ENCODE measurements around the gene IL26. TPM values are rescaled to one million over a fixed set of nuclear protein-coding genes. Genes with fewer than 3 reads are reported as not detected.
"Not testable (repeated sequence)": the region's sequence is repeated elsewhere in the genome, so short reads cannot be mapped to it uniquely, and the experiment has no call there.

Gene IL26
- total RNA-seq, 1 donor from 2014 or later = not detected

GRCh38 chr12:68240079-68240478 is 14.5 kb upstream of the IL26 start:
- DNase-seq (ENCODE audit: low read depth) = peak; percentile 43

DNA sequence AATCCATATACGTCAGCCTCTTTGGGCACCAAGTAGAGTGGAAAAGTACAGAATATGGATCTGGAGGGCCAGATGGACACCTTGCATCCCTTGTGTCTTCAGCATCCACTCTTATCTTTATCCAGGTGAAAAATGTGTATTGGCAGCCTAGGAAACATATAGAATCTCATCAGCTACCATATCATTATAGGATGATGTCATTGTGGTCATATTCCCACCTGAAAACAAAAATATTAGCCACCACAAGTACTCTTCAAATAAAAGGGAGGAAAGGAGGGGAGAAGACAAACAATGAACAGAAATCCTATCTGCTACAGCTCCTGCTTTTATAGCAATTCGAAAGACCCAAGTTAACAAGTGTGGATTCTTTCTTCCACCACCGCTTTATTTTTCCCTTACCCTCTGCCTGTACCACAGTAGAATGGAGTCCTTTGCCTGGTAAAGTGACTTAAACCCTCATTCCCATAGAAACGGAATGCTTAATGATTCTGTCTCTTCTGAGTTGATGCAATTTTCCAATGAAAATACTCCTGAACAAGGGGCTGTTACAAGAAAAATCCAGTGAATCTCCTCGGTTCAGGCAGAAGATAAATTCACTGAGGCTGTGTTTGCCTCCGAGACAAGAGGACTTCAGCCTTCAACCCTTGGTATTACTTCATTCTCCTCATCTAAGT is 13.8 kb upstream of the IL26 start:
- DNase-seq (ENCODE audit: low read depth) = no peak

DNA sequence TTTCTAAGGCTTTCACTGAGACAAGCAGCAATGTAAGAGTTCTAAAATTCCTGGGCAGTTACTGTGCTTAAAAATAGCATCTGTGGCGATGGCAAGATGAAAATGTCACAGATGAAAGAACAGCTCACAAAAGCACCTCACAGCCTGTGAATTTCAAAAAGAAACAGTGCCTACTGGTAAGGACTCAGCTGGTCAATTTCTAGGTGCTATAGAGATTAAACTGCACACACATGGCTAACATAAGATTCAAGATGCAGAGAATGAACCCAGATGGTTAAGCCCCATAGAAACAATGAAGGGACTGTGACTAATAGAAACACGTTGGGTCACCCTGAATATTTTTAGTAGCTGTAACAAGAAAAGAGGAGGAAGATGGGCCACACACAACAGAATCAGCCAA is 12.0 kb upstream of the IL26 start:
- DNase-seq (ENCODE audit: low read depth) = no peak

DNA sequence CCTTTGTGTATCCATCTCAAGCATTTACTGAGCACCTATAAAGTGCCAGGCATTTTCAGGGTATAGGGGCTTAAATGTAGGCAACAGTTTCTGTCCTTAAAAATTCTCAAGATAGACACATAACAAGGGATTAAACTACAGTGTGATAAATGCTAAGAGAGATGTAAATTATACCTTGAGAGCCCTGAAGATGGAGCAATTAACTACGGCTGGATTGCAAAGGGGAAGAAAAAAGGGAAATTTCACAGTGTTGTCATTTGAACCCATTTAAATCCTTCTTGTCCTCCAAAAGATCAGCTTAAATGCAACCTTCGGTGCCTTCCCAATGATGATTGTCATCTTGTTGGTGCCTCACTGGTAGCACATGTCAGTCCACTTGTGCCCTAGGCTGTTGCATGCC is 11.5 kb upstream of the IL26 start:
- no peak for DNase-seq (ENCODE audit: low read depth)

GRCh38 chr12:68236421-68237059 is 10.9 kb upstream of the IL26 start:
- peak; percentile 20 for DNase-seq (ENCODE audit: low read depth)

- no peak for DNase-seq (ENCODE audit: low read depth)
Measured at GRCh38 chr12:68235576-68235975, 10.0 kb upstream of the IL26 start.

- DNase-seq (ENCODE audit: low read depth) = no peak
Measured at GRCh38 chr12:68234140-68234539, 8.5 kb upstream of the IL26 start.

DNA sequence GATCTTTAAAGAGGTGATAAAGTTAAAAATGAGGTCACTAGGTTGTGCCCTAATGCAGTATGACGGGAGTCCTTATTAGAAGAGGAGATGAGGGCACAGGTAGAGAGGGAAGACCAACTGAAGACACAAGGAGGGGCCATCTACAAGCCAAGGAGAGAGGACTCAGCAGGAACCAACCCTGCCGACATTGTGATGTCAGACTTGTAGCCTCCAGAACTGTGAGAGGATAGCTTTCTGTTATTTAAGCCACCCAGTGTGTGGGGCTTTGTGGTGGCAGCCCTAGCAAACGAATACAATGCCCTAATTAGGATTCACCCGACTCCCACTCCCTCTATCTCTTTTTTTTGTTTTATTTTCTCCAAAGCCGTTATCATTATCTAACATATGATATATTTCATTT is 7.9 kb upstream of the IL26 start:
- no peak for DNase-seq (ENCODE audit: low read depth)

DNA sequence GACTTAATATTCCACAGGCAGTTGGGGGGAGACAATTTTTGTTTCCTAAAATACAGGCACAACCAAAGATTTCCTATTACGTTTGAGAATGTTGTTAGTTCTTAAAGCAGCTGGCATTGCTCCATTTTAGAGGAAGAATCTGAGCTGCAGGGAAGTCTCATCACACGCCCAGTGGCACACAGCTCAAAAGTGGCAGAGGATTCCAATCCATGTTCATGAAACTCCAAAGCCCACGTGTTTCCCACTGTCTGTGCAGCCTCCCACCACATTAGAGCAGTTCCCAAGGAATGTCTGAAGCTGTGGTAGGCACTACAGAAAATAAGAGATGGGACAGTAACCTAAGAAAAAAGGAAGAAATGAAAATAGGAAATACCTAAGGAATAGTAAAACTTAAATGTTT is 6.1 kb upstream of the IL26 start:
- no peak for DNase-seq (ENCODE audit: low read depth)

DNA sequence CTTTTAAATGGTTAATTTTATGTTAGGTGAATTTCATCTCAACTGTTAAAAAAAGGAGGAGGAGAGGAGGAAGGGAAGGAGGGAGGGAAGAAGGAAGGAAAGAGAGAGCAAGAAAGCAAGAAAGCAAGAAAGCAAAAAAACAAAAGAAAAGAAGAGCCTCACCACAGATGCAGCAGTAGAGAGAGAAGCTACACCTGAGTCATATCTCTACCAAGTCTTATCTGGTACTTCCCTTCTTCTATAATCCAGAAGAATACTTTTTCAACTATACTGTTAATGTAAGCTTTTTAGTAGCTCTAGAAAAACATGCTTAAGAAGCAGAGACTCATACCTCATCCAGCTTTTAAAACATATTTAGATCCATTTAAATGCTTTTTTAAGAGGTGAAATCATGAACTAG is 5.6 kb upstream of the IL26 start:
- DNase-seq (ENCODE audit: low read depth) = no peak

- DNase-seq (ENCODE audit: low read depth) = no peak
Measured at GRCh38 chr12:68229956-68230355, 4.3 kb upstream of the IL26 start.

GRCh38 chr12:68227356-68227755 is 1.7 kb upstream of the IL26 start:
- DNase-seq (ENCODE audit: low read depth) = no peak

GRCh38 chr12:68224613-68225285 is 861 bp downstream of the IL26 start:
- peak; percentile 60 for DNase-seq (ENCODE audit: low read depth)

DNA sequence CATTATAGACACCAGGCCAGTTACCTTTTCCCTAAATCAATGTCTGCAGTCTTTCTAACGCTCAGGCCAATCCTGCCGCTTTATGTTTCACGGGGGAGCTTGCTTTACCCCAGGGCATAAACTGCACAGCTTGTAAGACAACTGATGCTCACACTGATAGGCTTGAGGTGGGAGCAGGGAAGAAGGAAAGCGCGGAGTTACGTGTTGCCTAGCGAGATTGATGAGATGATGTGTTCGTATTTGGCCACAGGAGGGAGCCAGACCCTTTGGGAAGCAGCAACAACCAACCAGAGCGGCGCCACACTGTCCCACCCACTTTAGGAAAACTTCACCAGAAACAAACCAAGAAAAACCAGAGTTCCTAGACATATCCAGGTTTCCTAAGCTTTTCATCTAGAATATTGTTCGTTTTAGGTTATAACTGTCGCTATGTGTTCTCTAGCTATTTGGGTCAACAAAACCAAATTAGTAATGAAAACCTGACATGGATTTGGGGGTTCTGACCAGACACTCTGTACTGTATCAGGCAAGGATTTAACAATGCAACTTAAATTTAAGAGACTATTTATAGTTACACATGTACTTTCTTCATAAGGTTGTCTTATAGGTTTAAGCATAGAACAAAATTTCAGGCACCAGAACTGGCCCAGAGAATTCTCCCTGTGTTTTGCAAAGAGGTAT is 2.4 kb downstream of the IL26 start:
- peak; percentile 75 for DNase-seq (ENCODE audit: low read depth)

DNA sequence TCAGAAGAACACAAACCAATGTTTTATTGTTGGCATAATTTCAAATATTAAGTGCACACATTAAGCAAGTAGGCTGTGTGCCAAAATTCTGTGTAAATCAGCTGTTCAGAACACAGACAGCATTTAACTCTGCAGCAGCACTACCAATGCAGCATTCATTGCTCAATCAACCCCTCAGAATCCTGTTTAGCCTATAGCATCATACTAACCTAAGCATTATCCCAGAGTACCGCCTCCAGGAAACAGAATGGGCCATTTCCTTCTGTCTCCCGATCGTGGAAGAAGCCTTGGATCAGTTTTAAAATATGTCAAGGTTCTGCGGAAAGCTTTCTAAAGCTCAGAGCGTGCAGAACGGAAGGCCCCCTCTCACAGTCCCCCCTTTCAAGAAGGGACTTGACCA is 3.3 kb downstream of the IL26 start:
- DNase-seq (ENCODE audit: low read depth) = no peak

DNA sequence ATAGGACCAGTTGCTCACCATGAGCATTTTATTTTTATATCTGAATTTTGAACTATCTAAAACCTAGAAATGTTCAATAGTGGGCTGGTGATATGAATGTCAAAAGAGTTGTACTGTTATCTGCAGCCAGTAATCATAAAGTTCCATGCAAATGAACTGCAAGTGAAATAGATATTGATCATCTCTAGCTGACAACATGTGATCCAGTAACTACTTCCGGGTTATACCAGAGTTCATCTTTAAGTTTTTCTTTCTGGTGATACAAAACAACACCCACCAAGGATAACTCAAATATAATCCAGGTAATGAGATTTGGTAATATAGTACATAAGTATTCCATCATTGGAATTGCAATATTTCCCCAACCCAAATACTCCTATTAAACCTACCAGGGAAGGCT is 4.1 kb downstream of the IL26 start:
- no peak for DNase-seq (ENCODE audit: low read depth)

- no peak for DNase-seq (ENCODE audit: low read depth)
Measured at GRCh38 chr12:68210875-68211274, 14.7 kb downstream of the IL26 start.

- DNase-seq (ENCODE audit: low read depth) = not testable (repeated sequence)
Measured at GRCh38 chr12:68209048-68209728, 16.4 kb downstream of the IL26 start.

- DNase-seq (ENCODE audit: low read depth) = no peak
Measured at GRCh38 chr12:68207276-68207675, 18.3 kb downstream of the IL26 start.

- DNase-seq (ENCODE audit: low read depth) = no peak
Measured at GRCh38 chr12:68206446-68206845, 19.2 kb downstream of the IL26 start.

DNA sequence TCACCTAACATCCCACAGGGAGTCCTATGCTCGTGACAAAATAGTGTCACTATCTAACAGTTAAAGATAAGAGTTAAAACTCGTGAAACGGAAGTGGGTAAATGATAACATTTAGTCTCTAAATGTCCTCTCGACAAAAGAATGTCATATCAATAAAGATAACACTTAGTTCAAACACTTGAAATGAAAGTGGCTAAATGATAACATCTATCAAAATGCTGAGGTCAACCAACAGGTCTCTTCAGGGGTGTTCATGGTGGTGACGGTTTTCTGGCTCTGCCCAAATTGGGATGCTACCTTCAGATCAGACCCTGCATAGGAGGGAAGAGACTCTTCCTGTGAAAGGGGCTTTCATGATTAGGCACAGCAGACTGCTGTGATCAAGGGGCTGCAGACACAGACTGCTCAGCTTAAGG is 22.1 kb downstream of the IL26 start:
- no peak for DNase-seq (ENCODE audit: low read depth)

- DNase-seq (ENCODE audit: low read depth) = no peak
Measured at GRCh38 chr12:68200854-68201253, 24.8 kb downstream of the IL26 start.

All from renal cortical epithelial cell (primary cell).